Measurements from ENCODE around the gene SNX17.

DNA sequence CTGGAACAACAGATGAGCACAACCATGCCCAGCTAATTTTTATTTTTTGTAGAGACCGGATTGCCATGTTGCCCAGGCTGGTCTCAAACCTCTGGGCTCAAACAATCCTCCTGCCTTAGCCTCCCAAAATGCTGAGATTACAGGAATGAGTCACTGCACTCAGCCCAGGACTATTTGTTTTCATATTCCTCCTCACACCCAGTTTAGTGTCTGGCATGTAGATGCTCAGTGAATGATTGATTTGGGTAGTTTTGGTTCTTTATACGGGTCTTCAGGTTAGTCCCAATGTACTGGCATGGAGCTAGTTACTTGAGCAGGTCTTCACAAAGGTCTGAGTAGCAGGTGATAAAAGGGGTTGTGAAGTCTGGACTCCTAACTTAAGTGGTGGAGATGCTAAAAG lies 6.5 kb upstream of the SNX17 start:
- TF ChIP-seq POLR2AphosphoS5 (IDR thresholded peaks at IDR 0.05; ENCODE audit: low read depth): no peak
- no peak for TF ChIP-seq CTCF (IDR thresholded peaks at IDR 0.05; ENCODE audit: insufficient read depth, low read length)

All from HL-60 (cell line).